BE2C (cell line): ENCODE data around the gene ZNF214.

Source experiments
- DNase-seq: peaks from one replicate; pipeline ENCODE4 v3.0.0-alpha.2; 2020
- H3K27me3 ChIP-seq: fragments of 250-450 bp; sonication (Bioruptor Pico); 2 replicates; pipeline ENCODE4 v1.5.1; 2020; ENCODE audit warnings: mild to moderate bottlenecking
- H3K36me3 ChIP-seq: fragments of 250-450 bp; sonication (Bioruptor Pico); 2 replicates; pipeline ENCODE4 v1.5.1; 2020; ENCODE audit warnings: mild to moderate bottlenecking
- H3K4me1 ChIP-seq: fragments of 250-450 bp; sonication (Bioruptor Pico); 2 replicates; pipeline ENCODE4 v1.5.1; 2020
- H3K4me3 ChIP-seq: 2 replicates; pipeline ENCODE4 v1.5.1; 2011; ENCODE audit warnings: low read depth, low read length
- H3K9me3 ChIP-seq: fragments of 250-450 bp; sonication (Bioruptor Pico); 2 replicates; pipeline ENCODE4 v1.5.1; 2020
- TF ChIP-seq, protein P1 (sequence below): IDR thresholded peaks from 2 replicates; pipeline ENCODE4 v1.5.1; 2012; ENCODE audit warnings: mild to moderate bottlenecking, low read depth, low read length

The ZNF214 gene

DNA sequence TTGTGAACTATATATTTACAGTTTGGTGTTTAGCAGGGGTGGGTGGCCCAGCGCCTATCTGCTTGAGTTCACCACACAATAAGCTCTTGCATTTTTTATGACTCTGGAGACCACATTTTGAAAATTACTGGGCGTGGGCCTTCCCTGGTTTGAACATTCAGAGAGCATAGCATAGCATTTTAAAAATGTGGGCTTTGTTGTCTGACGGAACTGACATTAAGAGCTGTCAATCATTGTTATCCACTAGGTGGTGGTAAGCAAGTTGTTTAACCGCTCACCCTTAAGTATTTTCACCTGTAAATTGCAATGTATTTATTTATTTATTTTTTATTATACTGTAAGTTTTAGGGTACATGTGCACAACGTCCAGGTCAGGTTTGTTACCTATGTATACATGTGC lies 1.2 kb upstream of the ZNF214 start:
- TF ChIP-seq, protein P1, sequence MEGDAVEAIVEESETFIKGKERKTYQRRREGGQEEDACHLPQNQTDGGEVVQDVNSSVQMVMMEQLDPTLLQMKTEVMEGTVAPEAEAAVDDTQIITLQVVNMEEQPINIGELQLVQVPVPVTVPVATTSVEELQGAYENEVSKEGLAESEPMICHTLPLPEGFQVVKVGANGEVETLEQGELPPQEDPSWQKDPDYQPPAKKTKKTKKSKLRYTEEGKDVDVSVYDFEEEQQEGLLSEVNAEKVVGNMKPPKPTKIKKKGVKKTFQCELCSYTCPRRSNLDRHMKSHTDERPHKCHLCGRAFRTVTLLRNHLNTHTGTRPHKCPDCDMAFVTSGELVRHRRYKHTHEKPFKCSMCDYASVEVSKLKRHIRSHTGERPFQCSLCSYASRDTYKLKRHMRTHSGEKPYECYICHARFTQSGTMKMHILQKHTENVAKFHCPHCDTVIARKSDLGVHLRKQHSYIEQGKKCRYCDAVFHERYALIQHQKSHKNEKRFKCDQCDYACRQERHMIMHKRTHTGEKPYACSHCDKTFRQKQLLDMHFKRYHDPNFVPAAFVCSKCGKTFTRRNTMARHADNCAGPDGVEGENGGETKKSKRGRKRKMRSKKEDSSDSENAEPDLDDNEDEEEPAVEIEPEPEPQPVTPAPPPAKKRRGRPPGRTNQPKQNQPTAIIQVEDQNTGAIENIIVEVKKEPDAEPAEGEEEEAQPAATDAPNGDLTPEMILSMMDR: no peak
- no peak overlapping the region for H3K4me3 ChIP-seq

DNA sequence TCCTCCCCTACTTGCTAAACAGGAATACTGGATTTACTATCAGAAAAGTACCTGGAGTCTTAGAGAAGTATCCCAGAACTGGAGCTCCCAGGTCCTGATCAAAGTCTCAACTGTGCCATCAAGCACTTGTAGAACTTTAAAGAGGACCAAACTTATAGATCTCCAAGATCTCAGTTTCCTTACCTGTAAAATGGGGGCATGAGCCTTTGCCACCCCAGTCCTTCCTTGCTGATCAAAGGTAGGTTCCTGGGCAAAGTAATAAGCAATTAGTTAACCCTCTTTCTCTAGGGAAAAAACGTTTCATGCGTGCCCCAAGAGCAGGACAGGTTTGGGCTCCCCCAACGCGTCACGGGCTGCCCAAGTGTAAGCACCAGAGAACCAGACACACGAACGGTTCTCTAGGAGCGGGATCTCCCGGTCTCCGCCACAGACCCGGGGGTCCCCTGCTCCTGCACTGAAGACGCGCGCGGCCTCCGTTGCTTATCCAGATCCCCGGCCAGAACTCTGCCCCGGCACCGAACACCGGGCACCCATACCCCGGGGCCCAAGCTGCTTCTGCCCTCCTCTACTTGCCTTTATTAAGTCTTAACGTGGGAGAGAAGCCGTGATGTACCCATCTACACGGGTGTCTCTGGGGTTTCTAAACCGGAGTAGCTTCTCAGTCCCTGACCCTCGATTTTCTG lies 505 bp downstream of the ZNF214 start:
- TF ChIP-seq, protein P1: no peak
- Histone ChIP-seq H3K36me3 (no peaks in the 10 kb centered on the region), H3K4me3 (peak overlapping the region; percentile 51), H3K27me3 (0 out of 2 replicates have a peak, but pooled peaks cover 2% of the 10 kb centered on the region), H3K9me3 (no peaks in the 10 kb centered on the region), H3K4me1 (no peaks in the 10 kb centered on the region)
- DNase-seq: peak; percentile 6

More for the DNA sequence above, 1.2 kb upstream of the ZNF214 start:
- H3K4me1 ChIP-seq: no peaks in the 10 kb centered on the region
- DNase-seq: no peak
- H3K27me3 ChIP-seq: 0 out of 2 replicates have a peak, but pooled peaks cover 2% of the 10 kb centered on the region
- H3K9me3 ChIP-seq: no peaks in the 10 kb centered on the region
- H3K36me3 ChIP-seq: no peaks in the 10 kb centered on the region

DNA sequence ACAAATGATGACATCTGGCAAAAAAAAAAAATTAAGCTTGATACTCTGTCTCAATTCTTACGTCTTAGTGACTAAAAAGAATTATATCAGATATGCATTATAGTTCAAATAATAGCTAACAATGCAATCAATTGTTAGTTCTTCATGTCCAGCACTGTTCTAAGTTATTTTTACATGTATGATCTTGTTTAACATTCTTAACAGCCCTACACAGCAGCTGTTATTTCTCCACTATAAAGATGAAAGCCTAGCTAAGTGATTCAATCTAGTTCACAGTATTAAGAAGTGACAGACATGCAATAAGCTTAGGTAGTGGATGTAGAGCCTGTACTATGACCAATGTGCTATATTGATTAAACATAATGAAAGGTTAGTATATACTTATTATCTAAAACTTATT lies 4.1 kb downstream of the ZNF214 start:
- Histone ChIP-seq H3K4me3 (no peak overlapping the region), H3K4me1 (no peaks in the 10 kb centered on the region), H3K27me3 (0 out of 2 replicates have a peak, but pooled peaks cover 2% of the 10 kb centered on the region), H3K9me3 (no peaks in the 10 kb centered on the region), H3K36me3 (no peaks in the 10 kb centered on the region)
- no peak for DNase-seq
- TF ChIP-seq, protein P1: no peak

DNA sequence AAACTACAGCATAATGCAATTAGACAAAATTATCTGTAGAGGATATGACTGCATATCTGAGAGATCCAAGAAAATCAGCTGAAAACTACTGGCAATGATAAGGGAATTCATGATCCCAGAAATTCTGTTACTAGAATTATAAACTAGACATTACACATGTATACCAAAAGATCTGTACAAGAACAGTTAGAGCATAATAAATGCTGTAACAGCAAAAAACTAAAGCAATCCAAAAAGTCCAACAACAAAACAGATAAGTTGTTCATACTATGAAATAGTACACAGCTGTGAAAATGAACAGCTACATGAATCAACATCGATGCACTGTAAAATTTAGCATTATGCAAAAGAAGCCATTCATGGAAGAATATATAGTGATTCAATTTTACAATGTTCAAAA lies 6.0 kb downstream of the ZNF214 start:
- DNase-seq: no peak
- no peak overlapping the region for H3K4me3 ChIP-seq
- H3K9me3 ChIP-seq: no peaks in the 10 kb centered on the region
- TF ChIP-seq, protein P1: no peak
- H3K27me3 ChIP-seq: no peaks in the 10 kb centered on the region
- H3K4me1 ChIP-seq: no peaks in the 10 kb centered on the region
- no peaks in the 10 kb centered on the region for H3K36me3 ChIP-seq

DNA sequence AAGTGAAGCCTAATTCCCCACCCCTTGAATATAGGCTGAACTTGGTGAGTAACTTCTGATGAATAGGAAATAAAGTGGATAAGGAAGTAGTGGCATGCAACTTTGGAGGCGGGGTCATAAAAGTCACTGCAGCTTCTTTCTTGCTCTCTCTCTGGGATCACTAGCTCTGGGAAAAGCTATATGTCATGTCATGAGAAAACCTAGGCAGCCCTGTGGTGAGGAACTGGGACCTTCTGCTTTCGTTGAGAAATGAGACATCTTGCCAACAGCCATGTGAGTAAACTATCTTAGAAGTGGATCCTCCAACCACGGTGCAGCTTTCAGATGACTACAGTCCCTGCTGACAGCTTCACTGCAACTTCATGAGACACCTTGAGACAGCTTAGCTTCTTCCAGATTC lies 15.7 kb downstream of the ZNF214 start:
- Histone ChIP-seq H3K36me3 (no peaks in the 10 kb centered on the region), H3K4me1 (no peaks in the 10 kb centered on the region), H3K27me3 (no peaks in the 10 kb centered on the region), H3K4me3 (no peak overlapping the region), H3K9me3 (no peaks in the 10 kb centered on the region)
- TF ChIP-seq, protein P1: no peak
- no peak for DNase-seq

DNA sequence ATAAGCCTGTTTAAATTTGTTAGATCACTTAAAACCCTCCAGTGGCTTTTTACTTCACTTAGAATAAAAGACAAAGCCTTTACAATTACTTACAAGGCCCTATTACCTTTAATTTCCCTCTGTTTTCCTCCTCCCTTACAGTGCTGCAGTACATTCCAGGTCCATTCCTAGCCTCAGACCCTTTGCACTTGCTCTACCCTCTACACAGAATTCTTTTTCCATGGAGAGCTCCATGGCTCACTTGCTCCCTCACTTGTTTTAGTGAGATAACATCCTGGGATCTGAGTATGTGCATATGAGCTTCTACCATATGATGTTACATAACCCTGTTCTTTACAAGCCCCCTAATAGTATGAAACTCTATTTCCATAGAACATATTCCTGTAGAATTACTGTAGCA lies 24.4 kb downstream of the ZNF214 start:
- H3K4me3 ChIP-seq: no peak overlapping the region
- H3K36me3 ChIP-seq: no peaks in the 10 kb centered on the region
- H3K4me1 ChIP-seq: no peaks in the 10 kb centered on the region
- H3K9me3 ChIP-seq: no peaks in the 10 kb centered on the region
- no peak for DNase-seq
- H3K27me3 ChIP-seq: no peaks in the 10 kb centered on the region
- TF ChIP-seq, protein P1: no peak
